Measurements from ENCODE around the gene MTHFD2L. TPM values are rescaled to one million over a fixed set of nuclear protein-coding genes. Genes with fewer than 3 reads are reported as not detected.

Gene MTHFD2L
- total RNA-seq, 4 donors from 2014 or later, result 11.4 to 23.7 (median 17.8) TPM

DNA sequence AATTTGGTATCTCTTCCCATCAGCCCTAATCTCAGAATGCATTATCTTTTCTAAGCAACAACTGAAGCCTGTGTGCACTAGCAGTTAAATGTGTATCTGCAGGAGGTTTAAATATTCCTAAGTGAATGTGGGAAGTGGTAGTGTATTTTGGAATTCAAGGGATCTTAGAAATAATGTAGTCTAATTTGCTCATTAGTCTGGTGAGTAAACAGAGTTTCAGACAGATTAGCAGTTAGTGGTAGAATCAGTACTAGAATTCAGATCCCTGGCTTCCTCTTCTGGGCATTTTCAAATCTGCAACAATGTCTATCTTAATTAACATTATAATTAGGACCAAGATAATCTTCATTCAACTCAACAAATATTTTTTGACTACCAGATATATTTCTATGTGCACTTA, 47.2 kb upstream of the MTHFD2L start:
- Histone ChIP-seq H3K9me3 (no peaks in the 10 kb centered on the region), H3K27me3 (no peaks in the 10 kb centered on the region), H3K4me3 (no peak overlapping the region), H3K4me1 (peaks cover 0 to 36% (median 11%) of the 10 kb centered on the region in 4 donors), H3K27ac (peak overlapping the region in 2 of 4 donors; percentile 74 to 76), H3K36me3 (no peaks in the 10 kb centered on the region)
- no peak for TF ChIP-seq EP300 (IDR thresholded peaks at IDR 0.05)
- TF ChIP-seq POLR2A (IDR thresholded peaks at IDR 0.05), result no peak
- TF ChIP-seq, protein P1, sequence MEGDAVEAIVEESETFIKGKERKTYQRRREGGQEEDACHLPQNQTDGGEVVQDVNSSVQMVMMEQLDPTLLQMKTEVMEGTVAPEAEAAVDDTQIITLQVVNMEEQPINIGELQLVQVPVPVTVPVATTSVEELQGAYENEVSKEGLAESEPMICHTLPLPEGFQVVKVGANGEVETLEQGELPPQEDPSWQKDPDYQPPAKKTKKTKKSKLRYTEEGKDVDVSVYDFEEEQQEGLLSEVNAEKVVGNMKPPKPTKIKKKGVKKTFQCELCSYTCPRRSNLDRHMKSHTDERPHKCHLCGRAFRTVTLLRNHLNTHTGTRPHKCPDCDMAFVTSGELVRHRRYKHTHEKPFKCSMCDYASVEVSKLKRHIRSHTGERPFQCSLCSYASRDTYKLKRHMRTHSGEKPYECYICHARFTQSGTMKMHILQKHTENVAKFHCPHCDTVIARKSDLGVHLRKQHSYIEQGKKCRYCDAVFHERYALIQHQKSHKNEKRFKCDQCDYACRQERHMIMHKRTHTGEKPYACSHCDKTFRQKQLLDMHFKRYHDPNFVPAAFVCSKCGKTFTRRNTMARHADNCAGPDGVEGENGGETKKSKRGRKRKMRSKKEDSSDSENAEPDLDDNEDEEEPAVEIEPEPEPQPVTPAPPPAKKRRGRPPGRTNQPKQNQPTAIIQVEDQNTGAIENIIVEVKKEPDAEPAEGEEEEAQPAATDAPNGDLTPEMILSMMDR (IDR thresholded peaks at IDR 0.05), result no peak
- no peak for DNase-seq (ENCODE audit: low spot score in 2 of 2)

DNA sequence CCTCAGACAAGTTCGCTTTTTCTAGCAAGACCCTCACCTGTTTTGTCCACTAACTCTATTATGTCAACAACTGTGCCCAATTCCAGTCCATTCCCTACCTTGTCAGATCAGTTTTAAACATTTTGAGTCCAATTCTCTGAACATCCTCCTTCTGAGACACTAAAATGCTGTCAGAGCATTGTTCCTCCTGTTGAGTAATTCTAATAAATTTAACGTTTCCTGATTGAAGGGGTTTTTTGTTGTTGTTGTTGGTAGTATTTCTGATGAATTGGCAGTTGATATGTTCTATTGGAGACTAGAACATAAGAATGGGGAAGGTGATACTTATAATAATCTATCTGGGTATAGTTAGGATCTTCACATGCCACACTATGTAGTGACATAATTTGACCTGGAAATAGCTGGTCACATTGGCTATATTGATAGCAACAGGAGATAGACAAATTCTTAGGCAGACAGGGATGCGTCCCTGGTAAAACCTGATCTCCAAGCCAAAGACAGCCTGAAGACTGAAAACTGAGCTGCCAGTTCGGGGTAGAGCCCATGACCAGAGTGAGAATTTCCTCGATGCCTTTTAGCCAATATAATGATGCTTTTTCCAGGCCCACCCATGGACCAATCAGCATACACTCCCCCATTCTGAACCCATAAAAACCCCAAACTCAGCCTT, 46.5 kb upstream of the MTHFD2L start:
- no peak overlapping the region for H3K27ac ChIP-seq
- H3K9me3 ChIP-seq, result no peaks in the 10 kb centered on the region
- peaks cover 0 to 31% (median 11%) of the 10 kb centered on the region in 4 donors for H3K4me1 ChIP-seq
- no peak for DNase-seq (ENCODE audit: low spot score in 2 of 2)
- WGBS, 2 donors, result 87% methylated on average over 5 of the region's 5 CpGs
- H3K36me3 ChIP-seq, result no peaks in the 10 kb centered on the region
- TF ChIP-seq POLR2A (IDR thresholded peaks at IDR 0.05), result no peak
- TF ChIP-seq EP300 (IDR thresholded peaks at IDR 0.05), result no peak
- TF ChIP-seq, protein P1 (IDR thresholded peaks at IDR 0.05), result no peak
- H3K4me3 ChIP-seq, result no peak overlapping the region
- H3K27me3 ChIP-seq, result no peaks in the 10 kb centered on the region

GRCh38 chr4:74111990-74112389, 45.9 kb upstream of the MTHFD2L start:
- TF ChIP-seq, protein P1 (IDR thresholded peaks at IDR 0.05), result no peak
- TF ChIP-seq EP300 (IDR thresholded peaks at IDR 0.05) (no peak), POLR2A (IDR thresholded peaks at IDR 0.05) (no peak)
- H3K4me3 ChIP-seq, result no peak overlapping the region
- H3K9me3 ChIP-seq, result no peaks in the 10 kb centered on the region
- peaks cover 0 to 34% (median 11%) of the 10 kb centered on the region in 4 donors for H3K4me1 ChIP-seq
- H3K27me3 ChIP-seq, result no peaks in the 10 kb centered on the region
- H3K36me3 ChIP-seq, result no peaks in the 10 kb centered on the region
- H3K27ac ChIP-seq, result no peak overlapping the region
- WGBS, 2 donors, result 79 to 89% methylated on average over 5 of the region's 5 CpGs
- DNase-seq (ENCODE audit: low spot score in 2 of 2), result peak in 1 of 2 donors; percentile 47

GRCh38 chr4:74112399-74113105, 45.4 kb upstream of the MTHFD2L start:
- Histone ChIP-seq H3K4me1 (peaks cover 0 to 39% (median 14%) of the 10 kb centered on the region in 4 donors), H3K4me3 (no peak overlapping the region), H3K36me3 (no peaks in the 10 kb centered on the region), H3K27me3 (no peaks in the 10 kb centered on the region), H3K27ac (no peak overlapping the region), H3K9me3 (no peaks in the 10 kb centered on the region)
- 94 to 98% methylated on average over 2 to 3 of the region's 3 CpGs for WGBS, 2 donors
- no peak for TF ChIP-seq POLR2A (IDR thresholded peaks at IDR 0.05)
- TF ChIP-seq, protein P1 (IDR thresholded peaks at IDR 0.05), result no peak
- no peak for TF ChIP-seq EP300 (IDR thresholded peaks at IDR 0.05)
- no peak for DNase-seq (ENCODE audit: low spot score in 2 of 2)

- WGBS, 2 donors, result 89 to 100% methylated on average over 1 of the region's 1 CpG
- DNase-seq (ENCODE audit: low spot score in 2 of 2), result no peak
These were observed 43.7 kb upstream of the MTHFD2L start for GRCh38 chr4:74114234-74114633.

More at GRCh38 chr4:74114234-74114633, 43.7 kb upstream of the MTHFD2L start:
- TF ChIP-seq, protein P1 (IDR thresholded peaks at IDR 0.05), result no peak
- TF ChIP-seq EP300 (IDR thresholded peaks at IDR 0.05) (no peak), POLR2A (IDR thresholded peaks at IDR 0.05) (no peak)
- H3K27ac ChIP-seq, result no peak overlapping the region
- H3K27me3 ChIP-seq, result no peaks in the 10 kb centered on the region
- no peaks in the 10 kb centered on the region for H3K36me3 ChIP-seq
- no peaks in the 10 kb centered on the region for H3K9me3 ChIP-seq
- no peak overlapping the region for H3K4me3 ChIP-seq
- H3K4me1 ChIP-seq, result peaks cover 0 to 32% (median 8%) of the 10 kb centered on the region in 4 donors
